Sigmoid colon (tissue), 7 donors: ENCODE data around the gene SUCO. TPM values are rescaled to one million over a fixed set of nuclear protein-coding genes. Genes with fewer than 3 reads are reported as not detected.

ENCODE experiments used
- DNase-seq: peaks from one replicate; pipeline ENCODE4 v3.0.0-alpha.2; 2019
- H3K27ac ChIP-seq, 4 donors: fragments of 200-600 bp; sonication (generic); one replicate each; pipeline ENCODE4 v1.5.1; 2016 to 2019; ENCODE audit warnings: mild to moderate bottlenecking in 1 of 4
- H3K27me3 ChIP-seq, 3 donors: fragments of 200-600 bp; sonication (generic); one replicate each; pipeline ENCODE4 v1.5.1; 2019; ENCODE audit warnings: mild to moderate bottlenecking in 1 of 3
- H3K36me3 ChIP-seq, 4 donors: fragments of 200-600 bp; sonication (generic); one replicate each; pipeline ENCODE4 v1.5.1; 2016 to 2019
- H3K4me1 ChIP-seq, 4 donors: fragments of 200-600 bp; sonication (generic); one replicate each; pipeline ENCODE4 v1.5.1; 2017 to 2019
- H3K4me3 ChIP-seq, 4 donors: fragments of 200-600 bp; sonication (generic); one replicate each; pipeline ENCODE4 v1.5.1; 2017 to 2019; ENCODE audit warnings: mild to moderate bottlenecking in 2 of 4, moderate library complexity in 1 of 4
- H3K9me3 ChIP-seq, 4 donors: fragments of 200-600 bp in 3 of 4; sonication (generic) in 3 of 4; one replicate each; pipeline versions ENCODE4 v1.5.1 to v1.6.1; 2013 to 2019
- CTCF ChIP-seq, 4 experiments: fragments of 450-650 bp in 3 of 4; fragments of 200-600 bp in 1 of 4; IDR thresholded peaks; one replicate each; pipeline ENCODE4 v1.5.1; 2016 to 2019; ENCODE audit warnings: antibody characterized with exemption in 4 of 4, mild to moderate bottlenecking in 3 of 4, moderate library complexity in 2 of 4
- EP300 ChIP-seq, 4 donors: sonication (generic); formaldehyde crosslinking; IDR thresholded peaks; one replicate each; pipeline ENCODE4 v1.6.1; 2017; ENCODE audit warnings: antibody characterized with exemption in 4 of 4
- POLR2A ChIP-seq, 2 donors: fragments of 450-650 bp; IDR thresholded peaks; one replicate each; pipeline ENCODE4 v1.6.1; 2016; ENCODE audit warnings: antibody characterized with exemption in 2 of 2, mild to moderate bottlenecking in 2 of 2, moderate library complexity in 2 of 2
- POLR2AphosphoS5 ChIP-seq, 4 donors: sonication (generic); formaldehyde crosslinking; IDR thresholded peaks; one replicate each; pipeline ENCODE4 v1.6.1; 2017; ENCODE audit warnings: antibody characterized with exemption in 4 of 4
- WGBS, 2 donors: extraction: QIAGEN DNeasy Blood & Tissue Kit; methylation state at CpG; one replicate each; pipeline ENCODE4 v1.1.7; 2013; 5-methylcytosine and 5-hydroxymethylcytosine counted together
- intact Hi-C: fragments of 100-400 bp; cut with DNase I; formaldehyde crosslinking; loops from one replicate; pipeline ENCODE4 v1.15.1; 2023
- polyA plus RNA-seq, 3 donors: library from polyadenylated mRNA; stranded (reverse); fragments of 200-250 nt; gene quantifications; one replicate each; pipeline ENCODE4 v1.2.3, GENCODE V29; 2013
- total RNA-seq, 4 donors: library from RNA; depleted of rRNA; stranded (reverse); fragments of >200 nt; gene quantifications; one replicate each; pipeline ENCODE4 v1.1.0, GENCODE V29; 2016
- donor health status: healthy with polysubstance abuse.
- donor health status: Bipolar disorder and iron deficiency.
- donor health status: healthy.

SUCO gene
- total and polyA plus RNA-seq, 7 donors: 1.8 to 36.6 (median 27.4) TPM

GRCh38 chr1:172559572-172560210 is 26.7 kb downstream of the SUCO start:
- Histone ChIP-seq H3K27me3 (no peaks in the 10 kb centered on the region), H3K4me3 (no peak overlapping the region), H3K4me1 (no peaks in the 10 kb centered on the region), H3K9me3 (no peaks in the 10 kb centered on the region), H3K36me3 (peaks cover 0 to 53% (median 0%) of the 10 kb centered on the region in 4 donors), H3K27ac (no peak overlapping the region)
- TF ChIP-seq EP300 (IDR thresholded peaks at IDR 0.05) (no peak), POLR2A (IDR thresholded peaks at IDR 0.05) (no peak), POLR2AphosphoS5 (IDR thresholded peaks at IDR 0.05) (no peak), CTCF (IDR thresholded peaks at IDR 0.05) (no peak)
- WGBS, 2 donors: 92 to 94% methylated on average over 4 of the region's 4 CpGs
- intact Hi-C loops: no loop called here
- no peak for DNase-seq

- H3K4me1 ChIP-seq: no peaks in the 10 kb centered on the region
- H3K4me3 ChIP-seq: no peak overlapping the region
- H3K27ac ChIP-seq: no peak overlapping the region
- peaks cover 0 to 67% (median 0%) of the 10 kb centered on the region in 4 donors for H3K36me3 ChIP-seq
- intact Hi-C loops: no loop called here
- WGBS, 2 donors: 98% methylated on average over 3 of the region's 3 CpGs
- no peaks in the 10 kb centered on the region for H3K9me3 ChIP-seq
- DNase-seq: no peak
- H3K27me3 ChIP-seq: no peaks in the 10 kb centered on the region
- TF ChIP-seq CTCF (IDR thresholded peaks at IDR 0.05) (no peak), POLR2A (IDR thresholded peaks at IDR 0.05) (no peak), EP300 (IDR thresholded peaks at IDR 0.05) (no peak), POLR2AphosphoS5 (IDR thresholded peaks at IDR 0.05) (no peak)
Measured at GRCh38 chr1:172561252-172561651, 28.3 kb downstream of the SUCO start.

- whole genome bisulfite sequencing, 2 donors: 93 to 94% methylated on average over 5 of the region's 5 CpGs
Measured at GRCh38 chr1:172566196-172566997, 33.4 kb downstream of the SUCO start.

GRCh38 chr1:172567720-172568119 is 34.8 kb downstream of the SUCO start:
- Histone ChIP-seq H3K36me3 (peaks cover 0 to 65% (median 7%) of the 10 kb centered on the region in 4 donors), H3K9me3 (no peaks in the 10 kb centered on the region), H3K27me3 (no peaks in the 10 kb centered on the region), H3K4me1 (no peaks in the 10 kb centered on the region), H3K4me3 (no peak overlapping the region), H3K27ac (no peak overlapping the region)
- no peak for TF ChIP-seq EP300 (IDR thresholded peaks at IDR 0.05)
- TF ChIP-seq POLR2AphosphoS5 (IDR thresholded peaks at IDR 0.05): no peak
- TF ChIP-seq POLR2A (IDR thresholded peaks at IDR 0.05): no peak
- TF ChIP-seq CTCF (IDR thresholded peaks at IDR 0.05): no peak
- no peak for DNase-seq
- intact Hi-C loops: no loop called here
- WGBS, 2 donors: 93 to 98% methylated on average over 3 of the region's 3 CpGs

More at GRCh38 chr1:172566196-172566997, 33.4 kb downstream of the SUCO start:
- no peak overlapping the region for H3K4me3 ChIP-seq
- H3K27me3 ChIP-seq: no peaks in the 10 kb centered on the region
- H3K36me3 ChIP-seq: peaks cover 0 to 68% (median 7%) of the 10 kb centered on the region in 4 donors
- H3K4me1 ChIP-seq: no peaks in the 10 kb centered on the region
- H3K9me3 ChIP-seq: no peaks in the 10 kb centered on the region
- no peak for TF ChIP-seq POLR2AphosphoS5 (IDR thresholded peaks at IDR 0.05)
- TF ChIP-seq EP300 (IDR thresholded peaks at IDR 0.05): no peak
- no peak for TF ChIP-seq CTCF (IDR thresholded peaks at IDR 0.05)
- no peak for TF ChIP-seq POLR2A (IDR thresholded peaks at IDR 0.05)
- no peak overlapping the region for H3K27ac ChIP-seq
- no peak for DNase-seq
- intact Hi-C loops: no loop called here
